ENCODE results near the gene GRIK5.
"Not testable (repeated sequence)": the region's sequence is repeated elsewhere in the genome, so short reads cannot be mapped to it uniquely, and the experiment has no call there.

The GRIK5 gene

GRCh38 chr19:42069619-42070351, at the start of gene GRIK5:
GRIK5 (minus strand) TSS chr19:42070206; CDS start chr19:42065770, 4,436 bp downstream.
- DNase-seq (ENCODE audit: low read depth in 2 of 2): no peak

GRCh38 chr19:42117076-42117475, 47.1 kb upstream of the GRIK5 start:
- DNase-seq (ENCODE audit: low read depth in 2 of 2): no peak

- DNase-seq (ENCODE audit: low read depth in 2 of 2): no peak
These were observed 46.5 kb upstream of the GRIK5 start for GRCh38 chr19:42116308-42117075.

GRCh38 chr19:42115705-42116104, 45.7 kb upstream of the GRIK5 start:
- no peak for DNase-seq (ENCODE audit: low read depth in 2 of 2)

- no peak for DNase-seq (ENCODE audit: low read depth in 2 of 2)
These were observed 45.2 kb upstream of the GRIK5 start for GRCh38 chr19:42115219-42115618.

GRCh38 chr19:42114412-42114811, 44.4 kb upstream of the GRIK5 start:
- no peak for DNase-seq (ENCODE audit: low read depth in 2 of 2)

- DNase-seq (ENCODE audit: low read depth in 2 of 2): no peak
These were observed 43.8 kb upstream of the GRIK5 start for GRCh38 chr19:42113641-42114348.

- DNase-seq (ENCODE audit: low read depth in 2 of 2): no peak
These were observed 41.8 kb upstream of the GRIK5 start for GRCh38 chr19:42111811-42112210.

- DNase-seq (ENCODE audit: low read depth in 2 of 2): no peak
These were observed 41.4 kb upstream of the GRIK5 start for GRCh38 chr19:42111384-42111783.

GRCh38 chr19:42110658-42111057, 40.7 kb upstream of the GRIK5 start:
- DNase-seq (ENCODE audit: low read depth in 2 of 2): no peak

GRCh38 chr19:42109896-42110295, 39.9 kb upstream of the GRIK5 start:
- no peak for DNase-seq (ENCODE audit: low read depth in 2 of 2)

GRCh38 chr19:42108527-42109389, 38.8 kb upstream of the GRIK5 start:
- peak; percentile 78 to 86 for DNase-seq (ENCODE audit: low read depth in 2 of 2)

GRCh38 chr19:42105368-42105767, 35.4 kb upstream of the GRIK5 start:
- no peak for DNase-seq (ENCODE audit: low read depth in 2 of 2)

- DNase-seq (ENCODE audit: low read depth in 2 of 2): no peak
These were observed 32.9 kb upstream of the GRIK5 start for GRCh38 chr19:42102877-42103276.

- DNase-seq (ENCODE audit: low read depth in 2 of 2): not testable (repeated sequence)
These were observed 30.2 kb upstream of the GRIK5 start for GRCh38 chr19:42100241-42100640.

- DNase-seq (ENCODE audit: low read depth in 2 of 2): no peak
These were observed 29.4 kb upstream of the GRIK5 start for GRCh38 chr19:42099336-42099925.

- no peak for DNase-seq (ENCODE audit: low read depth in 2 of 2)
These were observed 28.8 kb upstream of the GRIK5 start for GRCh38 chr19:42098781-42099180.

GRCh38 chr19:42097461-42097860, 27.5 kb upstream of the GRIK5 start:
- DNase-seq (ENCODE audit: low read depth in 2 of 2): no peak

- DNase-seq (ENCODE audit: low read depth in 2 of 2): no peak
These were observed 26.3 kb upstream of the GRIK5 start for GRCh38 chr19:42096255-42096837.

GRCh38 chr19:42095814-42096230, 25.8 kb upstream of the GRIK5 start:
- DNase-seq (ENCODE audit: low read depth in 2 of 2): no peak
